NCI-H146 treated with DMSO at 0.1 percent for 48 hours (cell line): ENCODE measurements around the gene HEPACAM.

ENCODE experiments used
- DNase-seq: peaks from one replicate; lab custom pipeline; 2025; ENCODE audit not compliant: unreplicated experiment; lab: John Stamatoyannopoulos, UW

HEPACAM gene

DNA sequence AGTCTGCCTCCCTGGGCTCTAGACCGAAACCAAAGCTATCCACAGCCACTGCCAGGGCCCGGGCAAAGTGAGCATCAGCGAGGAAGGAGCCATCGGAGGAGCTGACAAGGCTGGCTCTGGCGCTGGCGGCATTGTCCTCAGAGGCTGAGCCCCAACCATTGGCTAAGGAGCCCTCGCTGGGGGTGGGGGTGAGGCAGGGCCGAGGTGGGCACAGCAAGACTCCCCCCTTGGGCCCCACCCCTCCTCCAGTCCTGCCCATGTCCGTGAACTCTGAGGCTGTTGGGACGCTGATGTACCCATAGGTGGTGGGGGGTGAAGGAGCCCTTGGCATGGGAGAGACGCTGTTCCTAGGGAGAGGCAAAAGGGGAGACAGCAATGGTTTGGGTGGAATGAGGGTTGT is 49.4 kb downstream of the HEPACAM start:
- DNase-seq: no peak

DNA sequence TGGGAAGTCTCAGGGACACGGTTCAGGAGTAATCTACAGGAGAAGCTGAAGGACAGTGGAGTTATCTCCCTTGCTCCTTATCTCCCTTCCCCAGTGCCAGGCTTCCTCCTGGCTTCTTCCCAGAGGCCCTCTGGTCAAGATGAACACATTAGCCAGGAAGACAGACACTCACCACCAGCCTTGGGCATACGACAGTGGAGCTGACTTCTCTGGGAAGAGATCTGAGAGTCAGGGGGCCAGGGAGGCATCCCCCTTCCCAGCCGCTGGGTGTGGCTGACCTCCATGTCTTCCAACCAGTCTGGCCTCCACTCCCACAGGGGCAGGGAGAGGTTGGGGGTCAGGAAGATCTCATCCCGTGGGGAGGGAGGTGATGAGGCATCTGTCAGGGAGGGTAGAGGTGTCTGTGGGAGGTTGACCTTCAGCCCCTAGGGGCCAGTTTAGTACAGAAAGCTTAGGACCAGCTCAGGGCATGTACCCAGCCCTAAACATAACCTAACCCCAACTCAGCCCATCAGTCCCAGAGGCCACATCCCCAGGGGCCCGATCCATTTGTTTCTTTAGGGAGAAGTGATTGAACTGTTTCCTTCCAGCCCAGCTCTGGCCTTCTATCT is 50.9 kb downstream of the HEPACAM start:
- no peak for DNase-seq

- no peak for DNase-seq
These were observed 51.5 kb downstream of the HEPACAM start for GRCh38 chr11:124884340-124884739.

- no peak for DNase-seq
These were observed 53.3 kb downstream of the HEPACAM start for GRCh38 chr11:124882339-124883071.

- no peak for DNase-seq
These were observed 54.9 kb downstream of the HEPACAM start for GRCh38 chr11:124880958-124881357.

DNA sequence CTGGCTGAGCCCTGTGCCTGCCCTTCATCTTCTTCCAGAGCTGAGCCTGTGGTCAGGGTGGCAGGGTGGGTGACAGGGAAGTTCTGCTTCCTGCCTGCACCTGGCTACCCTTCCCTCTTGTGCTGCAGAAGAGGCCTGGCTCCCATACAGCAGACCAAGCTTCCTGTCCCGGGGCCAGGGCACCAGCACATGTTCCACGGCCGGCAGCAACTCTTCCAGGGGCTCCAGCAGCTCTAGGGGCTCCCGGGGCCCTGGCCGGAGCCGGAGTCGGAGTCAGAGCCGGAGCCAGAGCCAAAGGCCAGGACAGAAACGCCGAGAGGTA is 55.6 kb downstream of the HEPACAM start:
- no peak for DNase-seq

DNA sequence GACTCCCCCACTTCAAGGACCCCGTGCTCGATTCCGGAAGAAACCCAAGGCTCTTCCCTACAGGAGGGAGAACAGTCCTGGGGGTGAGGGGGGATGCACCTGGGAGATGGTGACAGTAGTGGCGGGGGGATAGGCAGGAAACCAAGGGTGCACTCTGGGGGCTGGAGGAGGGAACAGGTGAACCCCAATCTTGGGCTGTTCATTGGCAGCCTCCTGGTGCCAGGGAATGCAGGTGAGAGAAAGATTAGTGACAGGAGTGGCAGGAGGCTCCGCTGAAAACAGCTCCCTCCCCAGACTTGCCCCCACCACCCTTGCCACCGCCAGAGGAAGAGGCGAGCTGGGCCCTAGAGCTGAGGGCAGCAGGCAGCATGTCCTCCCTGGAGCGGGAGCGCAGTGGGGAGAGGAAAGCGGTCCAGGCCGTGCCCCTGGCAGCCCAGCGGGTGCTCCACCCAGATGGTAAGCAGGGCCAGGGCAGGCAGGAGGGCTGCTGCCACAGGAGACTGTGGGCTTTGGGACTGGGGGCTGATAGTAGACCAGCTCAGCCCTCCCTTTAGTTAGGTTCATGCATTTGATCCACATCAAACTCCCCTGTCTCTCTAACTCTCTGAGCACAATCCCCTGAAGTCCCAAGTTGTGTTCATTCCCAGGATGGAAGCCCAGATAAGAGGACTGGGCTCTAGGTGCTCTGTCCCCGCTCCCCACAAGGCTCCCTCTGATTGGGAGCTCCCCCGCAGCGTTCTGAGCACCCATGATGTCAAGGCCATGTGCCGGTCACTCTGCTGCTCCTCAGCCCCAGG is 56.2 kb downstream of the HEPACAM start:
- no peak for DNase-seq

DNA sequence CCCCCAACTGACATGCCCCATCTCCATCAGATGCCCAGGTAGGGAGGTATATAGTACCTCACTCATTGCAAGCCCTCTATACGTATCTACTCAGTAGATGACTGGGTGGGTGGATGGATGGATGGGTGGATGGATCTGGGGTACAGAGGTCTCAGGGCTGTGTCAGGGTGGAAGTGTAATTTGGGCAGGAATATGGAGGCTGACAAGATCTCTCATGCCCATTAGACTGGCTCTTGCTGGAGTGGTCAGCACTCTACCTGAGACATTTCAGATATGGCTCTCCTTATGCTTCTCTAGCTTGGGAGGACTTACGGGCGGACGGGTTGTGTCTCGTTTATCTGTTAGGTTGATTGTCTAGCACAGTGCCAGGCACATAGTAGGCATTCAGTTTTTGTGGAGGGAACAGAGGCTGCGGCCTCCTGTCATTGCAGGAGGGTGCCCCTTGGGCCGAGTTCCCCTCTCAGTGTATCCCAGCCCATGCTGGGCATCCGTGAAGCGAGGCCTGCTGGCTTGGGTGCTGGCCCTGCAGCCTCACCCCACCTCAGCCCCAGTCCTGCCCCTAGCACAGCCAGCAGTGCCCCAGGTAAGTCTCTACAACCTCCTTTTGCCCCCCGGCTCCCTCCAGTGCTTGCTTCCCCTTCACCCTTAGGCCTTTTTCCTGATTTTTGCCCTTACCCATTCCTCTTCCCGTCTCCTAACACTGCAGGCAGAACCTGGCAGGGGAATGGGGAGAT is 56.9 kb downstream of the HEPACAM start:
- DNase-seq: no peak

DNA sequence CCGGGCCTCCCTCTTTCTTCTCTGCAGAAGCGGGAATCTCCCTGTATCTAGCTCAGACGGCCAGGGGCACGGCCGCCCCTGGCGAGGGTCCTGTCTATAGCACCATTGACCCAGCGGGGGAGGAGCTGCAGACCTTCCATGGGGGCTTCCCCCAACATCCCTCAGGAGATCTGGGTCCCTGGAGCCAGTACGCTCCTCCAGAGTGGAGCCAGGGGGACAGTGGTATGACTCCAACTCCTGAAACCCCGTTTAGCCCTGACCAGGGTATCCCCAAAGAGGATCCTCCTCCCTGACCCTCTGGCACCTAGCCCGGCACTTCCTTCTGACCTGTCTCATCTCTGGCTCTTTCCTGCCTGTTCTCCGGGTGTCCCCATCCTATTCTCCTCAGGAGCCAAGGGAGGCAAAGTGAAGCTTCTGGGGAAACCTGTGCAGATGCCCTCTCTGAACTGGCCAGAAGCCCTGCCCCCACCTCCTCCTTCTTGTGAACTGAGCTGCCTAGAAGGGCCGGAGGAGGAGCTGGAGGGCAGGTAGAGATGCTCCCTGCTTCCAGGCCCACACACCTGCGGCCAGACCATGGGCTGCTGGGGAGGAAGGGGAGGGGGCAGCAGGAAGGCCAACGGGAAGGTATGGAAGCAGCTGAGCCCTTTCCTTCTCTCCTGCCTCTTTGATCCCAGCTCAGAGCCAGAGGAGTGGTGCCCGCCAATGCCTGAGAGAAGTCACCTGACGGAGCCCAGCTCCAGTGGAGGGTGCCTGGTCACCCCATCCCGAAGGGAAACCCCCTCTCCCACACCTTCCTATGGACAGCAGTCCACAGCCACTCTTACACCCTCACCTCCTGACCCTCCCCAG is 57.7 kb downstream of the HEPACAM start:
- no peak for DNase-seq

GRCh38 chr11:124877631-124877909 is 58.3 kb downstream of the HEPACAM start:
- DNase-seq: no peak

DNA sequence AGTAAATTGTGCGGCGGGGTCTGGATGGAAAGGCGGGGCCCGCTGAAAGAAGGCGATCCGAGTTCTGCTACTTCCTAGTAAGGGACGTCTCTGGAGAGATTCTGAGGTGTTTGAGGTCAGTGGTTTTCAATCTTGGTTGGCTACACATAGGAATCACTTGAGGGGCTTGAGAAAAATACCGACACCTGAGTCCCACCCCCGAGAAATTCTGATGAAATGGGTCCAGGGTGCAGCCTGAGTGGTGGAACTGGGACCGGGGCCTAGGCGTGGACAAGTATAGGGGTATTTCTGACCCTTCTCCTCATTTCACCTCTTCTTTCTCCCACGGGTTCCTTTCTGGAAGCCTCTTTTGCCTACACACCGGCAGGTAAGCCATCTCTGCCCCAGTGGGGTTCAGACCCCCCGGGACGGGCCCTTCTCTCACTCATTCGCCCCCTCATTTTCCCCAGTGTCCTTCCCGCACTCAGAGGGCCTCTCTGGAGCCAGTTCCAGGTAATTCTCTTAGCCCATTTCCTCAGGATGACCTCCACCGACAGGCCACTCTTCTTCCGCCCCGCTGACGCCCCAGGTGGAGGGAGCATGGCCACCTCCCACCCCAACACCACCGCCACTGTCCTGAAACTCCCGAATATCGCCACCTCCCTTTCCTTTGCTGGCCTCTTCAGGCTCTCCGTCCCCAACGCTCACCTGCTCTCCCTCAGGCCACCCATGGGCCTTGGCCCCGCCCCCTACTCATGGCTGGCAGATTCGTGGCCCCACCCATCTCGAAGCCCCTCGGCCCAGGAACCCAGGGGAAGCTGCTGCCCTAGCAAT is 58.8 kb downstream of the HEPACAM start:
- DNase-seq: no peak

GRCh38 chr11:124875943-124876817 is 59.7 kb downstream of the HEPACAM start:
- DNase-seq: peak; percentile 81

DNA sequence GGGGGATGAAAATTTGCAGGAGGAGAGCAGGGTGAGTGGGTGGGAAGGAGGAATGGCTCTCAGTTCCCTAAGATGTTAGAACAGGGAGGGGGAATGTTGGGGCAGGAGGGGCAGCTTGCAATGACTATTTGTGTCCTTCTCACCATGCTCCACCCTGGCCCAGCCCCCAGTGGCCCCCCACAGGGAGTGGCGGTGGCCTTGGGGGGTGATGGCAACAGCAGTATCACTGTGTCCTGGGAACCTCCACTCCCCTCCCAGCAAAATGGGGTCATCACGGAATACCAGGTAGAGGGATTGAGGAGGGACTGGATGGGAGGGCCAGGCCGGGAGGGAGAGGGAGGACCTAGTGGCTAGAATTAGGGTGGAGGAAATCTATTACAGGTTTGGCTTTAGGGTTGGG is 60.4 kb downstream of the HEPACAM start:
- no peak for DNase-seq

DNA sequence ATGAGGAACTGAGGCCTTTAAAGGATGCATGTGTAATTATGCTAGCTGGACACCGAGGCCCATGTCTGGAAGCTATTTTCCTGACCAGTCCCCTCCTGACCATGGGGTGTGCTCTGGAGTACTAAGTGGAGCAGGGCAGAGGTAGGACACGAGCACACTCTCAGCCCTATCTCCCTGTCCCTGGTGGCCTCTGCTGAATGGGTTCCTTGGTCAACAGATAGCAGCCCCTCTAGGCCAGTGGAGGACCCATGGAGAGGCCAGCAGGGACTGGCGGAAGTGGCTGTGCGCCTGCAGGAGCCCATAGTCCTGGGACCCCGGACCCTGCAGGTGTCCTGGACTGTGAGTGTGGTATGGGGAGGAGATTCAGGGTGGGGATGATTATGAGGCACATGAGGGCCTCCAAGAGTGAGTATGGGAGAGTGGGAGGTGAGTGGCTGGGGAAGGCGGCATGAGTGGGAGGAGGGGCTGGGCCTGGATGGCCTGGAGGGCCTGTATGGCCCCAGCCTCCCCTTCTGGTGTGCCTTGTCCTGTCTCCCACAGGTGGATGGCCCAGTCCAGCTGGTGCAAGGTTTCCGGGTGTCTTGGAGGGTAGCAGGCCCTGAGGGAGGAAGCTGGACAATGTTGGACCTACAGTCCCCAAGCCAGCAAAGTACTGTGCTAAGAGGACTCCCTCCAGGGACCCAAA is 61.1 kb downstream of the HEPACAM start:
- no peak for DNase-seq

- no peak for DNase-seq
These were observed 61.9 kb downstream of the HEPACAM start for GRCh38 chr11:124873951-124874350.

DNA sequence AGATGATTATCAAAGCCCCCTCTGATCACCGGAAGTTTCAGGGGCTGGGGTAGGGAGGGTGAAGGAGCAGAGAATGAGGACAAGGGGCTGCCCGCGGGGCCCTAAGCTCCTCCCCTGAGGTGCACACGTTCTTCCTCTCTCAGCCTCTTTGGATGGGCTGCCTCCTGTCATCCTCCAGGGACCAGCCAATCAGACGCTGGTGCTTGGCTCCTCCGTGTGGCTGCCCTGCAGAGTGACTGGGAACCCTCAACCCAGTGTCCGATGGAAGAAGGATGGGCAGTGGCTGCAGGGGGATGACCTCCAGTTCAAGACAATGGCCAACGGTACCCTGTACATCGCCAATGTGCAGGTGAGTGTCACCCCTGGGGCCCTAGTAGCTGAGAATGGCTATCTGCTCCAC is 63.1 kb downstream of the HEPACAM start:
- no peak for DNase-seq

DNA sequence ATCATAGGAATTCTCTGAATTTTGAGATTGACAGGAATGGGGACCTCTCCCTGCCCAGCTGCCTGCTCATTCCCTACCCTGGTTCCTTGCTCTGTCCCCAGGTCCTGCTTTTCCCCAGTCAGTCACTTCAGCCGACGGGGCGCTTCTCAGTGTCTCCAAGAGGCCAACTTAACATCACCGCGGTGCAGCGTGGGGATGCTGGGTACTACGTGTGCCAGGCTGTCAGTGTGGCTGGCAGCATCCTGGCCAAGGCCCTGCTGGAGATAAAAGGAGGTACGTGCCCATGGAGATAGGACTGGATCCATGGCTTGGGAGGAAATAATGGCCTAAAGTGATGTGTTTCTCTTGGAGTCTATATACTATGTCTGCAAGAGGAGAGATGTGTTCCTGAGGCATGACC is 63.6 kb downstream of the HEPACAM start:
- DNase-seq: no peak

DNA sequence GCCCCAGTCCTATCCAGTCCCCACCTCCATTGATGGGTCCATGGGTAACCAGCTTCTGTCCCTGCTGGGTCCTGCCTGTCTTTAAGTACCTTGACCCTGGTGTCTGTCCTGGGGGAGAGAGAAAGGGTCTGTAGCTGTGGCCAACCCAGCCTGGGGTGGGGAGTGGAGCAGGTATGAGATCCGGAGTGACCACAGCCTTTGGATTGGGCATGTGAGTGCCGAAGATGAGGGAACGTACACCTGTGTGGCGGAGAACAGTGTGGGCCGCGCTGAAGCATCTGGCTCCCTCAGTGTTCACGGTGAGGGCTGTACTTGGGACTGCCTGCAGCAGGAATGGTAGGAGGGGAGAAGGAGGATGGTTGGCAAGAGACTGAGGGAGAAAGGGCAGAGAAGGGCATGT is 65.4 kb downstream of the HEPACAM start:
- DNase-seq: no peak
